Stimulated activated CD4-positive, alpha-beta T cell treated with anti-CD3 and anti-CD28 coated beads, Interleukin-4, amount 100 ng/mL, for 1 hour (primary cell): ENCODE measurements around the gene CMBL.
"Not testable (repeated sequence)": the region's sequence is repeated elsewhere in the genome, so short reads cannot be mapped to it uniquely, and the experiment has no call there.

Experiments
- DNase-seq: peaks from one replicate; pipeline ENCODE4 v3.0.0-alpha.2; 2020

The CMBL gene

DNA sequence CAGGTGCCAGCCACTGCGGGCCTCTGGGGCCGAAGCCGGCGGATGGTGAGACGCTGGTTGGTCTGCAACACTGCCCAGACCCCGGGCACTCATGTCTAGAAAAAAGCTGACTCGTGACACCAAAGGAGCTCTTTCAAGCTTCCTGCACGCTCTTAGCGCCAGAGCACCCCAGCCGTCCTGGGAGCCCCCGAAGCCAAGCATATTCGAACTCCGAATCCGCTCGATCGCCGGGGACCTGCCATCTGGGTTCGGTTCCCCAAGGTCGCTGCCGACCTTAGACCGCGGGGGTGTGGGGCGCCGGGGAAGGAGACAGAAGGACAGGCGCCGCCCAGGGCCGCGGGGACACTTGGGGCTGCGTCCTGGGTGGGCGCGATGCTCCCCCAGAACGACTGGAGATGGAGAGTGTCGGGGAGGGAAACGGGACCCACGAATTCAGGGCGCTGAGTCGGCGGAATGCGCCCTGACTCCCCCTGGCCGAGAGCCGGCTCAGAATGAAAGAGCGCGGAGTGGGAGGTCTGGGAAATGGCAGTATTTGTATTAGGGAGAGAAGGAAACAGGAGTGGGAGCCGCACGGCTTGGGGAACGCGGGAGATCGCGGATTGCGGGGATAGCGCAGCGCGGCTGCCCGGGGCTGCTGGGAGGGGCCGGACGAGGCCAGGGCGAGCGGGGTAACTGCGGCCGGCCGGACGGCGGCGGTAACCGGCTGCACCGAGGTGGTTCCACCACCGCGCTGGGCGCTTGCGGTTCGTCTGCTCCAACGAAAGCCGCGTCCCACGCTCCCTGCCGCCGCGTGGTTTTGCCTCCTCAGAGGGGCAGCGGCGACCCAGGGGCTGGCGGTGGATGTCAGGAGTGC, 25.7 kb upstream of the CMBL start:
- DNase-seq: peak; percentile 10

DNA sequence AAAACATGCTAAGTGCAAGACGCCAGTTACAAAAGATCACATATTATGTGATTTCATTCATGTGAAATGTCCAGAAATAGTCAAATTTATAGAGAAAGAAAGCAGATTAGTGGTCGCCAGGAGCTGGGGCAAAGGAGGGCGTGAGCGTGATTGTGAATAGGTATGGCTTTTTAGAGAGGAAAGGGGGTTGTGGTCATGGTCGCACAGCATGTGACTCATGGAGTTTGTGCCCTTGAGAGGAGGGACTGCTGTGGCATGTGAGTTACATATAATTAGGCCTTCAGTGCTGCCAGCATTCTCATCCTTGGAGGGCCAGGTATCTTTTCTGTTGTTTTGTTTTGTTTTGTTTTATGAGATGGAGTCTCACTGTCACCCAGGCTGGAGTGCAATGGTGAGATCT, 24.6 kb upstream of the CMBL start:
- DNase-seq: no peak

DNA sequence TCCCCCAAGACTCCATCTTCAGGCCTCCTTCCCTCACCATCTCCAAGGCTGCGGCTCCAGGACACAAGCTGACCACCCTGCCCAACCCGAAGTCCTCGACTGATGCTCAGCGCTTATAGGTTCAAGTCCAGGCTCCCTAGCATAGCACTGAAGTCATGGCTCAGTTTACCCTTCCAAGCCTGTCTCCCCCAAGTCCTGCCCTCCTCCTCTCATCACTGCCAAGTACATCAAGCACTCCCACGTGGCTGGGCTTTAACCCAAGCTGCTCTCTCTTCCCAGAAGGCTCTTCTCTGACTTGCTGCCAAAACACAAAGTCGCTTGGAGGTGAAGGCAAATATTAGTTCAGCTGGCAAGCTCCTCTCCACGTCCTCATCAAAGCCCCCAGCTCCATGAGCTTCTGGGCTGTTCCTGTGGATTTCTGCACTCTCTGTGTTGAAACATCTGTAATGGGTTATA, 23.7 kb upstream of the CMBL start:
- no peak for DNase-seq

DNA sequence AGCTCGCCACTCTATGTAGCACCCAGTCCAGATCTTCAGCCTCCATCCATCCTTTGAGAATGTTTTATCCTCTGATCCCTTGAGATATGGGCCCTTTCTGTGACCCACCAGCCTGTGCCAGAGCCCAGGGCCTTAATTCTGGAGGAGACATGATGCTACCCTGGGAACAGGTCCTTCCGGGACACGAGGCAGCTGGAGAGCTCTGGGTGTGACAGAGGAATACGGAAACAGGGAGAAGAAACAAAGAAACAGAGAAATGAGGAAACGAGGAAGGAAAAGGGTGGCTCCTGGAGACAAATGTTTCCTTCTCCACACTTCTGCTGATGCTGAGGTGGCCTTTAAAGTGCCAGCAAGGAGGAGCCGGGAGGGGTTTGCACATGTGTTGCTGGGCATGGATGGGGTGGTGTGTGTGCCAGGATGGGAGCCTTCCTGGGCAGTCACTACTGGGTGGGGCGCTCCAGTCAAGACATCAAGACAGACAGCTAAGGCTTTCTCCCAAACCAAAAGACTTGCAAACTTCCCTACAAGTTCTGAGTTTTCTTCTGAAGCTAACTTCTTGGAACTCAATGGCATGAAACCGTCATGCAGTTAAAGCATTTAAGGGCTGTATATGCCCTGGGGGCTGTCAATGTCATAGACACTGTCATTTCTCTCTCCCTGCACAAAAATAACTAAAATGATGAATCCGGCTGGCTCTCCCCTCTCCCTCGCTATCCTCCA, 23.0 kb upstream of the CMBL start:
- no peak for DNase-seq

DNA sequence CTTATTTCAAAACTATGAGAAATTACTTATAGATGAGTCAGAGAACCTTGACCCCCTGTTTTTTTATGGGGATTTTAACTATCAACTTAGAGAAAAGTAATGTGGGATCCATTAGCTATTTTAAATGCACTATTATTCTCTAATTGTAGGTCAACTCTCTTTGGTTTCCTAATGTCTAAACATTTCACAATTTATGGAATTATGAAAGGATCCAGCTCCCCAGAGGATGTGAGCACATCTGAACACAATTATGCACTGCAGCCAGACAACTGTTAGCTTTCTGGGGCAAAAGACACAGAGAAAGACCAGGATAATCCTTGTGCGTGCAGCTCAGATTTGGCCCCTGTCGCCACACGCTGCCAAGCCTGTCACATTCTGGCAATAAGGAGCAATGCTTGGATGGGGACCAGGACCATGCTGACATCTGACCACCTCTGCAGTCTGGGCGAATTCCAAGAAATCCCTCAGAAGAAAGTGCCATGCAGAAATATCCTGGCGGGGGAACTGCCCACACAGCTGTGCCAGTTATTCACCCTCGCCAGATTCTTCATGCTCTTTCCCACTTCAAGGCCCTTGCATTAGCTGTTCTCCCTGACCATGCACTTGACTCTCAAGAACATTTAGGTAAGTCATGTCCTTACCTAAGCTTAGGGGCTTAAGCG, 22.2 kb upstream of the CMBL start:
- no peak for DNase-seq

DNA sequence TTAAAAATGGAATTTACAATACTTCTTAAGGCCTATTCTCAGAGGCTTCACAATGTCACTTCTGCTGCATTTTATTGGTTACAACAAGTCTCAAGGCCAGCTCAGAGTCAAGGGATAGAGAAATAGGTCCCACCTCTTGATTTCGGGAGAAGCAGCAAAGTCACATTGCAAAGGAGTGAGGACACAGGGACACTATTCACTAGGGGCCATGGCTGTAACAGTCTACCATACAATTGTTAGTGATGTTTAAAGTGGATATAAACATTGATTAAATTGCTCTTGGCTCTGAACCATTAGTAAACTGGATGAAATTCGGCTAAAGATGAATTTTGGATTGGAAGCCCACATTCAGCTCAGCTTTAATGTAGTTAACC, 21.7 kb upstream of the CMBL start:
- DNase-seq: no peak

DNA sequence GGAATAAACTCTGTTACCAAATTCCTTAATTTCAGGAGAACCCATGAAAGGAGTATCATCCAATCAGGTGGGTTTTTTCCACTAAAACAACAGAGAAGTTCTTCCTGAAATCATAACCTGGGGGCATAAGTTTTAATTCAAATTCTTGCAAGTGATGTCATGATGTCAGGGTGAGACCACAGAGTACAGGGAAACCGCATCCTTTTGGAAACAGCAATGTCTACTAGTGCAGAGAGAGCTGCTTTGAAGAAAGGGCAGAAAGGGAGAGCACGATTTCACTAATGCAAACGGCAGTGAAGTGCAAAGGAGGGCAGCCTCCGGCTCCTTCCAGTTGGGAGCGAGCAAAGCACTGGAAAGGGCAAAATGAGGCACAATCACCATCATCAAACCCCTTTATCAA, 20.6 kb upstream of the CMBL start:
- no peak for DNase-seq

DNA sequence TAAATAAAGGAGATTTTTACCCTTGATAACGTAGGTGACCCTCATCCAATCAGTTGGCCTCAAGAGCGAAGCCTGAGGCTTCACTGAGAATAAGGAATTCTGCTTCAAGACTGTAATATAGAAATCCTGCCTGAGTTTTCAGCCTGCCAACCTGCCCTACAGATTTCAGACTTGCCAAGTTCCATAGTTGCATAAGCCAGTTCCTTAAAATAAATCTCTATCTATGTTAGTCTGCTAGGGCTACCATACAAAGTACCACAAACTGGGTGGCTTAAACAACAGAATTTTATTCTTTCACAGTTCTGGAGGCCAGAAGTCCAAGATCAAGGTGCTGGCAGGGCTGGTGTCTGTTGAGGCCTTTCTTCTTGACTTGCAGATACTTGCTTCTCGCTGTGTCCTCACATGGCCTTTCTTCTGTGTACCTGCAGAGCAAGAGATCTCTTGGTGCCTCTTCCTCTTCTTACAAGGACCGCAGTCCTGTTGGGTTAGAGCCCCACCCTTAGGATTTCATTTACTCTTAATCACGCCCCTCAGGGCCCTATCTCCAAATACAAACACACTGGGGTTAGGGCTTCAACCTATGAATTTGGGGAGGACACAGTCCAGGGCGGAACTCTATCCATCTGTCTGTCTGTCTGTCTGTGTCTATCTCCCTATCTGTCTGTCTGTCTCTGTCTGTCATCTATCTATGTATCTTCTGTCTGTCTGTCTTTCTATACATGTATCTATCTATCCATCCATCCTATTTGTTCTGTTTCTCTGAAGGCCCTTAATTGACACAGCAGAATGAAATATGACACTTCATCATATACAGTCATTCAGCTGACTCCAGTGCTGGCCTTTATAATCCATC, 17.0 kb upstream of the CMBL start:
- no peak for DNase-seq

DNA sequence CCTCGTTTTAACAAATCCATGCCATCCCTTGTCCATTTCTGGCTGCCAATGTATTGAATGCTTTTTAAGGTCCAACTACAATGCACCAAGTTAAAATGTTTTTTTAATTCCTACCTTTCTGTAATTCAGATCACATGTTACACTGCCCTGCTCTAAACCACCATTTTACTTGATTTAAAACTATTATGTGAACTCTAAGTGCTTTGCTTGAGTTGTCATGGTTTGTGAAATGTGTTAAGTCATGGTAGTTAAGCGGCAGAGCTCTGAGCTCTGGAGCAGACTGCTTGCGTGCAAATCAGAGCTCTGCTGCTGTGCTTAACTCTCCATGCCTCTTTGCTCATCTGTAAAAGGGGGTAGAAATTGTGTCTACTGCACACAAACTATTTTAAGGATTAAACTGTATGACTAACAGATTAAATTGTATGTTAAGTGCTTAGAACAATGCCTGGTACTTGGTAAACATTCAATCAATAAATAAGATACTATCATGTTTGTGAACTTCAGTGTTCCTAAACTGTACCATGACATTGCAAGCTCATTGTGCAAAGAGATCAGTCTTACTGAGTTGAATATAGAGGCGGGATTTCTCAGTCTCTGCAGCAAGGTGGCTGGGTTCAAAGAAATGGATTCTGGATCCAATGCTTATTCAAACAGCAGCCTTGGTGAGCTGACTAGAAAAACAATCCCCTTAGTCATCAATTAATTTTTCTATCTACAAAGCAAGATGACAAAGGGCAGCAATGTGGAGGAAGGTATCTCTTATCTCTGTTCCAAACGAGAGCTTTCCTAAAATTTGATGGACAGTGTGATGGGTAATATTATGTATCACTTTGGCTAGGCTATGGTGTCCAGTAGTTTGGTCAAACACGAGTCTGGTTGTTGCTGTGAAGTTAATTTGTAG, 16.1 kb upstream of the CMBL start:
- no peak for DNase-seq

DNA sequence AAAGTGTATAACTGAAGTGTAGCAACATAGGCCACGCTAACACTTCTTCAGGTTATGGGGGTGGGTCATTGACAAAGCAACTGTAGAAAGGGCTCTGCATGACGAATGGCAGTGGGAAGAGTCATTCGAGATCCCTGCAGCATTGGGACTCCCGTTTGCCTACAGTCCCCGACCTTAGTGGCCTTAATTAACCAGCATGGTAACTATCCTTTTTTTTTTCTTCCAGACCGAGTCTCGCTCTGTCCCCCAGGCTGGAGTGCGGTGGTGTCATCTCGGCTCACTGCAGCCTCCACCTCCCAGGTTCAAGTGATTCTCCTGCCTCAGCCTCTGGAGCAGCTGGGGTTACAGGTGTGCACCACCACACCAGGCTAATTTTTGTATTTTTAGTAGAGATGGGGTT, 14.2 kb upstream of the CMBL start:
- no peak for DNase-seq

DNA sequence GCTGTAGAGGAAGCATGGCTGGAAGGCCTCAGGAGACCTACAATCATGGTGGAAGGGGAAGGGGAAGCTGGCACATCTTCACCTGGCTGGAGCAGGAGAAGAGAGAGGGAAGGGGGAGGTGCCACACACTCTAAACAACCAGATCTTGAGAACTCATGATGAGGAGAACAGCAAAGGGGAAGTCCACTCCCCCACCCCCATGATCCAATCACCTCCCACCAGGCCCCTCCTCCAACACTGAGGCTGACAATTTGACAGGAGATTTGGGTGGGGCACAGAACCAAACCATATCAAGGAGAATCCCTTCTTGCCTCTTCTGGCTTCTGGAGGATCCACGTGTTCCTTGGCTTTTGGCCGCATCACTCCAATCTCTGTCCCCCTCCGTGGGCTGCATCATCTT, 13.1 kb upstream of the CMBL start:
- DNase-seq: no peak

DNA sequence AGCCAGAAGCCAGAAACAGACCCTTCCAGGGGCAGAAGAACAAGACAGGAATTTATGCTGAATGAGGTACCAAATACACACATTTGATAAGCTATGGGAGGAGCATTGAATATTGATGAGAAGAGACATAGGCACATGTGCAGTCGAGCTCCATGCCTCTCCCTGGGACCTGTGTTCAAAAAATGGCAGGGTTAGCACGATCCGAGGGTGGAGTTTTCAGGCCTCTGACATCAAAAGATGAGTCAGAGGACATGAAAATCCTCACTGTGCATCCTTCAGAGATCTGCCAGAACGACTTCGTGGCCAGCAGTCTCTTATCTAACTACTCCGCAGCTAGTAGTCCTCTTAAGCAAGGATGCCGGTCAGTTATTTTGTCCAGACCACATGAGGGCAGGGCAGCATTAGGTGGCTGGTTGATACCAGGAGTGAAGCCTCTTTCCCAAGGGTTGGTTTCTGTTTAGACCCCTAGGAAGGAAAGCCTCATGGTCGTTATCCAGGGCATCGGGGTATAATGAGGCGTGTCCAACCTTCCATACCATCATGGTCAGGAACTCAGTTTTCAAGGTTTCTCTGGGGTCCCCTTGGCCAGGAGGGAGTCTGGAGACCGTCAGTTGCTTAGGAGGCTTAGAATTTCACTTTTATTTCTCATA, 11.6 kb upstream of the CMBL start:
- DNase-seq: no peak

DNA sequence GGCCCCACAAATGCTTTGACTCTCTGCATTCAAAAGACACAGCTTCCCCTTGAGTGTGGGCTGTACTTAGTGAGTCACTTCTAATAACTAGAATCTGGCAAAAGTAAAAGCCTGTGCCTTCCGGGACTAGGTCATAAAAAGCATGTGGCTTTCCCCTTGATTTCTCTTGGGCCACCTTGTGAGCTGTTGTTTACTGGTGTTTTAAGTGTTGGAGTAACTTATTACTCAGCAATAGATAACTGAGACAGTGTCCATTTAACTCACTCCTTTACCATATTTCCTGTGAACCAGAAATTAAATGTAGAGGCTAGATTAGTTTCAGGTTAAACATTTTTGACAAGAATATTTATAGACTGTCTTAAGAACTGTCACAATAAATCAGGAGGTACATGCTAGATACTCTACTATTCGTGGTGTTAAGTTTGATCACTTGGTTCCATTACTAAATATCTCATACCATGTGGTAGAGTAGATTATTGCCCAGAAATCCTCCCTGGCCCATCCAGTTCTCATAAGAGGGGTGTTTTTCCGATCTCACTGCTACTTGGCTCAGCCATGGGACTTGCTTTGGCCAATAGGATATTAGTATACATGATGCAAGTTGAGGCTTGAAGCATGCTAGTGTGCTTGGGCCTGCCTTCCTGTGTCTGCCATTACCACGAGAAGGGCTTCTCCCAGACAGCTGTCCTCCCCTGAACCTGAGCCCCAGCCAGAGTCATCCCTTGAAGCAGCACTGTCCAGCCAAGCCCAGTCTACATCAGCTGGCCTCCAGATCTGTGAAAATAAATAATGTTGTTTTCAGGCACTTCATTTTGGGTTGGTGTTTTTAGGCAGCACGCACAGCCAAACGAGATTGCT, 10.4 kb upstream of the CMBL start:
- no peak for DNase-seq

DNA sequence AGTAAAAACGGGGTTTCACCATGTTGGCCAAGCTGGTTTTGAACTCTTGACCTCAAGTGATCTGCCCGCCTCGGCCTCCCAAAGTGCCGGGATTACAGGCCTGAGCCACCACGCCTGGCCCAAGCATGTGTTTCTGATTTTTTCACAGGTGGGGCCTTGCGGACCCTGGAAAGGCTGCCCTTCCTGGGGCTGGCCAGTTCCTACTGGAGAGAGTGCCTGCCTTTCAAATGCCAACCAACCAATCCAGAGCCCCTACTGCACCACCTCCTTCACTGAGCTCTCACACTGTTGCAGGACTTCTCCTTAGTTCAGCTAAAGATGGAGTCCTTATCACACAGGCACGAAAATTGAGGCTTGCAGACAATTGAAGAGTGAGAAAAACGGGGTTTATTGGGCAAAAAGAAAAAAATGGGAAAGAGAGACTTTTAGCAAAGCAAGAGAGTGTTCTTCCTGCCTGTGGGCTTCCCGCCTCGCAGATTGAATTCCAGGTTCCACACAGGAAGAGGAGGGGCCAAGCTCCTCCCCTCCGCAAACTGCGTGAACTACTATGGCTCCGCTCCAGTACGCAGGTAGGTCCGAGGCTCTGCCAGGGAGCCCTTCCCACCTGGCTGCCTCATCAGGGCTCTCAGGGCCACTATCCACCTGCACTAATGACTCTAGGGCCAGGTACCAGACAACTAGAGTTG, 8.3 kb upstream of the CMBL start:
- no peak for DNase-seq

DNA sequence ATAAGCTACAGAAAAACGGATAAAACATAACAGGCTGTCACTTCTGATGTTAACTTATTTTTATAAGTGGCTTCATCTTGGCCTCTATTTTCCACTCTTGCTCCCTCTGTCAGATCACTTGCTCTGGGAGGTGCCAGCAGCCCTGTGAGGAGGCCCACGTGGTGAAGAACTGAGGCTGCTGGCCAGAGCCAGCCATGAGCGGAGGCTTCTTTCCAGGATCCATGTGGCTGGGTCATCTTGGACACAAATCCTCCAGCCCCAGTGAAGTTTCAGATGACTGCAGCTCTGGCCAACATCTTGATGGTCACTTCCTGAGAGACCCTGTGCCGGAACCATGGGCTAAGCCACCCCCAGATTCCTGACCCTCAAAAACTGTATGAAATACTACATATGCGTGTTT, 7.5 kb upstream of the CMBL start:
- DNase-seq: no peak

DNA sequence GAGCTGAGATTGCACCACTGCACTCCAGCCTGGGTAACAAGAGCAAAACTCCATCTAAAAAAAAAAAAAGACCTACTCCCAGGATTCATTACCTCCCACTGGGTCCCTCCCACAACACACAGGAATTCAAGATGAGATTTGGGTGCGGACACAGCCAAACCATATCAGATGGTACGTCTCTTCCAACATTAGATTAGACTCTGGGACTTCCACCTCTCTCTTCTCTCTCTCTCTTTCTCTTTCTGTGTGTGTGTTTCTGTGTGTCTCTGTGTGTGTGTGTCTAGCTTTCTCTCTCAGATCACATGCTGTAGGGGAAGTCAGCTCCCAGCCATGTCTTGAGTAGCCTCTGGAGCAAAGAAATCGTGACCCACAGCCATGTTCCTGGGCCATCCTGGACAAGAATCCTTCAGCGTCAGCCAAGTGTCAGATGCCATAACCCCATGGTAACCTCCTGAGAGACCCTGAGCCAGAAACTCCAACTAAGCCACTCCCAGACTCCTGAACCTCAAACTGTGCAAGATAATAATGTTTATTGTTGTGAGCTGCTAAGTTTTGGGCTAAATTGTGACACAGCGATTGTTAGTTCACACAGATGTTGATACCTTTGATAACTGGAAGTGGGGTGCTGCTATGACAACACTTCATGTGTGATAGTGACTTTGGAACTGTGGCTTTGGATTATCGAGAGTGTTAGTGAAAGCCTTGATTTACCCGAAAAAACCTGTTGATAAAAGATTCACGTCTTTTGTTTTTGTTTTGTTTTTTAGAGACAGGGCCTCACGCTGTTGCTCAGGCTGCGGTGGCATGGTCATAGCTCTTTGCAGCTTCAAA, 4.1 kb upstream of the CMBL start:
- DNase-seq: no peak

DNA sequence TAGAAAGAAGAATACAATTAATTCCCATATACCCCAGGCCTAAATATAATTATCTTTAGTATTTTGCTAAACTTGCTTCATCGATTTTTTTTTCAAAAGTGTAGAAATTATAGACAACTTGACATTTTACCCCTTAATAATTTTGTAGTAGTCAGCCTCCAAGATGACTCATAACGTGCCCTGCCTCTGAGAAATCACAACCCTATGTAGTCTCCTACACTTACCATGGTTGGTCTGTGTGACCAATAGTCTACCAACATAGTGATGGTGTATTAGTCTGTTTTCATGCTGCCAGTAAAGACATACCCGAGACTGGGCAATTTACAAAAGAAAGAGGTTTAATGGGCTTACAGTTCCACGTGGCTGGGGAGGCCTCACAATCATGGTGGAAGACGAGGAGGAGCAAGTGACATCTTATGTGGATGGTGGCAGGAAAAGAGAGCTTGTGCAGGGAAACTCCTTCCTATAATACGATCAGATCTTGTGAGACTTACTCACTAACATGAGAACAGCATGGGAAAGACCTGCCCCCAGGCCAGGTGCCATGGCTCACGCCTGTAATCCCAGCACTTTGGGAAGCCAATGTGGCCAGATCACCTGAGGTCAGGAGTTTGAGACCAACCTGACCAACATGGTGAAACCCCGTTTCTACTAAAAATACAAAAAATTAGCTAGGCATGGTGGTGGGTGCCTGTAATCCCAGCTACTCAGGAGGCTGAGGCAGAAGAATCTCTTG, 3.3 kb upstream of the CMBL start:
- DNase-seq: not testable (repeated sequence)
